ENCODE data around the gene KRT32.

- TF ChIP-seq CTCF (IDR thresholded peaks at IDR 0.05) (no peak), EZH2 (IDR thresholded peaks at IDR 0.05) (no peak)
Observed at GRCh38 chr17:41504246-41504977, 37.2 kb upstream of the KRT32 start.
